NCI-H146 treated with DMSO at 0.1 percent for 48 hours (cell line): Measurements from ENCODE around the gene KLRC4.
"Not testable (repeated sequence)": the region's sequence is repeated elsewhere in the genome, so short reads cannot be mapped to it uniquely, and the experiment has no call there.

Experiments used
- DNase-seq: peaks from one replicate; lab custom pipeline; 2025; ENCODE audit not compliant: unreplicated experiment; lab: John Stamatoyannopoulos, UW

KLRC4 gene

GRCh38 chr12:10369557-10370415 lies 39.8 kb downstream of the KLRC4 start:
- no peak for DNase-seq

GRCh38 chr12:10368206-10369171 lies 41.1 kb downstream of the KLRC4 start:
- no peak for DNase-seq

GRCh38 chr12:10367714-10368113 lies 41.8 kb downstream of the KLRC4 start:
- DNase-seq, result not testable (repeated sequence)

- peak; percentile 75 for DNase-seq
These were observed 42.7 kb downstream of the KLRC4 start for GRCh38 chr12:10366875-10367274.

GRCh38 chr12:10365696-10366405 lies 43.7 kb downstream of the KLRC4 start:
- DNase-seq, result peak; percentile 78

GRCh38 chr12:10364815-10365622 lies 44.5 kb downstream of the KLRC4 start:
- peak; percentile 97 for DNase-seq

GRCh38 chr12:10363914-10364814 lies 45.4 kb downstream of the KLRC4 start:
- peak; percentile 89 for DNase-seq

- DNase-seq, result no peak
These were observed 46.0 kb downstream of the KLRC4 start for GRCh38 chr12:10363658-10363913.

GRCh38 chr12:10362828-10363657 lies 46.5 kb downstream of the KLRC4 start:
- DNase-seq, result peak; percentile 53

GRCh38 chr12:10362325-10362724 lies 47.2 kb downstream of the KLRC4 start:
- no peak for DNase-seq

- peak; percentile 85 for DNase-seq
These were observed 47.9 kb downstream of the KLRC4 start for GRCh38 chr12:10361622-10362021.

- DNase-seq, result peak; percentile 68
These were observed 48.5 kb downstream of the KLRC4 start for GRCh38 chr12:10361084-10361483.

GRCh38 chr12:10358969-10359368 lies 50.6 kb downstream of the KLRC4 start:
- no peak for DNase-seq

GRCh38 chr12:10358131-10358530 lies 51.4 kb downstream of the KLRC4 start:
- no peak for DNase-seq
